HG02943 (cell line): ENCODE results near the gene MUC21.
"Not testable (repeated sequence)": the region's sequence is repeated elsewhere in the genome, so short reads cannot be mapped to it uniquely, and the experiment has no call there.

Source experiments
- ATAC-seq: cut with Tn5 transposase; IDR thresholded peaks from one replicate; pipeline ENCODE4 v1.9.1; 2021; ENCODE audit warnings: mild to moderate bottlenecking, low read depth, moderate library complexity; ENCODE audit not compliant: unreplicated experiment

MUC21 gene

GRCh38 chr6:30966154-30966553 lies 17.4 kb upstream of the MUC21 start:
- no peak for ATAC-seq

- ATAC-seq = not testable (repeated sequence)
These were observed 14.3 kb upstream of the MUC21 start for GRCh38 chr6:30969171-30969570.

DNA sequence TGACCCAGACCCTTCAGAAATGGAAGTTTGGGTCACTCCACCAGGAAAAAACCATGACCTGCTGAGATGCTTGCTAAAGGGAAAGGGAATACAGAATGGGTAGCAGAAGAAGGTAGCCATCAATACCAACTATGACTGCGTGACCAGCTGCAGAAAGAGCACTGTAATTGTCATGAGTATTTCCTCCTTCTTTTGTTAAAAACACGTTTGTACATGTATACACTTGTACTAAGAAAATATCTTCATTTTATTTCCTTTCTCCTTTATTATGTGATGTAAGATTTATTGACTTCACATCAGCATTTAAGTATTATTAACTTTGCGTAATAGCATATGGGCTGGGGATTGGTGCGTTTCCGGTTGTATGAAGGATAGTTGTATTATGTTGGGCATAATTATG lies 12.6 kb upstream of the MUC21 start:
- no peak for ATAC-seq

- ATAC-seq = no peak
These were observed 10.7 kb upstream of the MUC21 start for GRCh38 chr6:30972816-30973215.

DNA sequence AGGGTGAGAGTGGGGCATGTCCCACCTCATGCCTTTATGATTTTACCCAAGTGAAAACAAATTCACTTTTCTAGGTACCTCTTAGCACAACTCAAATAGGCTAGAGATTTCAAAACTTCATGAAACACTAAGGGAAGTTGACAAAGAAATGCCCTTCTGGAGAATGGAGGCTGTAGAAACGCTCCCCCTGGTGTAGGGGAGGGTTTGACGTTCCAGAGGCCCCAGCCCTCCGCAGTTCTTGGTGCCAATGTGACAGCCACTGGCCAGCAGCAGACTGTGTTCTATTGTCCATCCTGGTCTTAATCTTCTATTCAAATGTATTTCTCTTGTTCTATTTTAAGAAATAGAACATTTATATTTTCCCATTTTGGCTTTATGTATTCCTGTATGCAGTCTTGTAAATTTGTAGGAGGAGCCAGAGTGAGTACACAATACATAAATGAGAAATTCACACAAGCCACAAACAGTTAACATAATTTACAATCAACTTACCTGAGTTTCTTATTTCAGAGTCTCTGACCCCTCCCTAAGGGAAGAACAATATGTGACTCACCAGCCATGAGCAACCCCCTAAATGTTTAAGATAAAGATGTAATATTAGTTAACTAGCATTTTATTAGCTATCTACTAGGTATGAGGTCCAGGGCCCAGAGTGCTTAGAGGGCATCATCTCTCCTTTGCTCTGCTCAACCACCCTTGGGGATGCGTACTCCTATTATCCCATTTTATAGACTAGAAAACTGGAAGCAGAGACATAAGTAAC lies 8.8 kb upstream of the MUC21 start:
- ATAC-seq = no peak

GRCh38 chr6:30979141-30979540 lies 4.4 kb upstream of the MUC21 start:
- ATAC-seq = no peak

DNA sequence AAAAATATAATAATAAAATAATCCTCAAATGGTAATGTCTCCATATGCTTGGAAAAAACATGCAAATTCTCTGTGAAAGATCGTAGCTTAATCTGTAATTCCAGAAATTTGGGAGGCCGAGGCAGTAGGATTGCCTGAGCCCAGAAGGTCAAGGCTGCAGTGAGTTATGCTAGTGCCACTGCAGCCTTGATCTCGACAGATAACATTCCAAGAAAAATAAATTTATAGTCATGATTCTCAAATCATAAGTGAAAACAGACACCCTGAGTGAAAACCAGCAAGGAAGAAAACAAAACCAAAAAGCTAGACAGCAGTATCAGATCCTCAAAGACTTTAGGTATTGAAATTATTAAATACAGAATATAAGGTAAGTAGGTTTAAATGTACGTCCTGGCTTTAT lies 3.8 kb upstream of the MUC21 start:
- ATAC-seq = no peak

- ATAC-seq = no peak
These were observed 1.4 kb upstream of the MUC21 start for GRCh38 chr6:30981942-30982772.

GRCh38 chr6:30985490-30985889 lies 2.0 kb downstream of the MUC21 start:
- no peak for ATAC-seq

GRCh38 chr6:30987304-30987703 lies 3.8 kb downstream of the MUC21 start:
- ATAC-seq = no peak

GRCh38 chr6:30988209-30988825 lies 4.8 kb downstream of the MUC21 start:
- no peak for ATAC-seq

DNA sequence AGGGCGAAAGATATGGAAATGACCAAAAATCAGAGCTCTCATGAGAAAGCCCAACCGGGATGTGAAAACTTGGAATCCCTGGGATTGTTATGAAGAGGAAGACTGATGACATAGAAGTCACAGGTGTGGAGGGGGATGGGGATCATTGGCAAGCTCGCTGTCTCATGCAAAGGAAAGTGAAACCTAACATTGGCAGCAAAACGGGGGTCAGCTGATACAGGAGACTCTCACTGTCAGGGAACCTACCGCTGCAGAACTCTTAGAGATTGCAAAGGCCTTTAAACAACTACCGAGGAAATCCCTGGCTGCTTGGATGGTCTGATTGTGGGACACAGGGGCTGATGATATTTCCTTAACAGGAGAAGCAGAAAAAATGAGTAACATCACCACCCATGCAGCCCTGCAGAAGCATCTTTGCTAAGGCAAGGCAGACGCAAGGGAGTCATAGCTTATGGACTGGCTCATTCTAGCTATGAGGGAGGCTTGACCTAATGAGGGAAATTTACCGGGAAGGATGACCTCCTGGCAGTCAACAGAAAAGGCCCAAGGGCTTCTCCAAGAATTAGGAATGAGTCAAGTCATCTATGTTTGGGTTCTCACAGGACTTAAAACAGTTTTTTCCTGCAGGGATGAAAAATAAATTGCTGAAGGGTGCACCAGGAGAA lies 7.0 kb downstream of the MUC21 start:
- ATAC-seq = no peak

GRCh38 chr6:30991891-30992290 lies 8.4 kb downstream of the MUC21 start:
- no peak for ATAC-seq

DNA sequence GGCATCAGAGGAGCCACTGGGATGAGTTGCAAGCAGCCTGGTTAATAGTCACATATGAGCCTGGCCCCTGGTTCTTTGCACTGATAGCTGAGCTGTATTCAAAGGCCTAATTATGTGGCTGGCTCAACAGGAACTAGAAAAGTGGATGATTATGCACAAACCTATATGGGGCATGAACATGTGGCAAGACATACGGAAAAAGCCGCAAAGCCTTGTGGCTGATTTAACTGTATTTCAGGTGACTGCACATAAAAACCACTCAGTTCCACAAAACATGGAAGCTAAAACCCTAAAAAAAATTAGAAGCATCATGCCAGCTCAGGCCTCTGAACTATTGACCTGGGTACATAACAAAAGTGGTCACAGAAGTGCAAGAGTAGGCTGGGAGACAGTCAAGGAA lies 13.8 kb downstream of the MUC21 start:
- ATAC-seq = no peak

DNA sequence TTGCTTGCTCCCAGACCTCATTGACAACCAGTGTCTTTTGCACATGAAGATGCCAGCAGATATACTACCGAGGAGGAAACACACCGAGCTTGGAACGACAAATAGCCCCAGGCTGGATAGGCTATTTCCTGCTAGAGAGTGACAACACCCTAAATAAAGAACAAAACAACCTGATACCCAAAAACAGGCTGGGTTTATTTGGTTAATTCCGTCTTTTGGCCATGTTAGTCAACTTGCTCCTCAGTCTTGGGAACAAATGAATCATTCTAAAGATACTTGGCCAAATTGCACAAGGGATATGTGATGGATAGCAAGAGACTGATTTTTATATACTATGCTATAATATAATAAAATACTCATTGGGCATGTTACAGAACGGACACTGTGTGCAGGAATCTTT lies 15.3 kb downstream of the MUC21 start:
- ATAC-seq = no peak

DNA sequence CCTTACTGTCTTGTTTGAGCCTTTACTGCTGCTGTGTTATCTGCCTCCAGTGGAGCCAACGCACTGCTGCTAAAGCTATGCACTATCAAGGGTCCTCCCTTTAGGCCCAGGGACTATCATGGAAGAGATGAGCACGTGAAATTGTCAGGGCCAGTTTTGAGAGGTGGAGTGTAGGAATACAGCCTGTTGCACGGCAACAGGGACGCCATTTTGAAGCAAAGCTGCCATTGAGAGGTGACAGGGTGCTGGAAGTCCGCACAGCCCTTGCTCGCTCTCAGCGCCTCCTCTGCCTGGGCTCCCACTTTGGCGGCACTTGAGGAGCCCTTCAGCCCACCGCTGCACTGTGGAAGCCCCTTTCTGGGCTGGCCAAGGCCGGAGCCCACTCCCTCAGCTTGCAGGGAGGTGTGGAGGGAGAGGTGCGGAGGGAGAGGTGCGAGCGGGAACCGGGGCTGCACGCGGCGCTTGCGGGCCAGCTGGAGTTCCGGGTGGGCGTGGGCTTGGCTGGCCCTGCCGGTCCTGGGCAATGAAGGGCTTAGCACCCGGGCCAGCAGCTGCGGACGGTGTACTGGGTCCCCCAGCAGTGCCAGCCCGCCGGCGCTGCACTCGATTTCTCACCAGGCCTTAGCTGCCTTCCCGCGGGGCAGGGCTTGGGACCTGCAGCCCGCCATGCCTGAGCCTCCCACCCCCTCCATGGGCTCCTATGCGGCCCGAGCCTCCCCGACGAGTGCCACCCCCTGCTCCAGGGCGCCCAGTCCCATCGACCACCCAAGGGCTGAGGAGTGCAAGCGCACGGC lies 16.7 kb downstream of the MUC21 start:
- ATAC-seq = not testable (repeated sequence)

DNA sequence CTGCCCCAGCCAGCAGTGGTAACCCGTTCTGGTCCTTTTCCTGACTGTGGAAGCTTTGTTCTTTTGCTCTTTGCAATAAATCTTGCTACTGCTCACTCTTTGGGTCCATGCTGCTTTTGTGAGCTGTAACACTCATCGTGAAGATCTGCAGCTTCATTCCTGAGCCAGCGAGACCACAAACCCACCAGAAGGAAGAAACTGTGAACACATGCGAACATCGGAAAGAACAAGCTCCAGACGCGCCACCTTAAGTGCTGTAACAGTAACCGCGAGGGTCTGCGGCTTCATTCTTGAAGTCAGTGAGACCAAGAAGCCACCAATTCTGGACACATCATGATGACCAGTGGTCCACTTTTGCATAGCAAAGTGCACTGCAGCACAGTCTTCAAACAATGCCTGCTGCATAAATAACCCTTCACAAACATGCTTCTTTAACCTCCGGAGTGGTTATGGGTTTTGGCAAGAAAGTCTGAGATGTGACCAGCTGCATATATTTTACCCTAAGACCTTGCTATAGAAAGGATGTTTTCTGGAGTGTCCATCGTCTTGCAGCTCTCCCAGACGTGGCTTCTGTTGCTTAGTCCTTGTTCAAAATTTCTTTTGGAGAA lies 17.9 kb downstream of the MUC21 start:
- no peak for ATAC-seq

DNA sequence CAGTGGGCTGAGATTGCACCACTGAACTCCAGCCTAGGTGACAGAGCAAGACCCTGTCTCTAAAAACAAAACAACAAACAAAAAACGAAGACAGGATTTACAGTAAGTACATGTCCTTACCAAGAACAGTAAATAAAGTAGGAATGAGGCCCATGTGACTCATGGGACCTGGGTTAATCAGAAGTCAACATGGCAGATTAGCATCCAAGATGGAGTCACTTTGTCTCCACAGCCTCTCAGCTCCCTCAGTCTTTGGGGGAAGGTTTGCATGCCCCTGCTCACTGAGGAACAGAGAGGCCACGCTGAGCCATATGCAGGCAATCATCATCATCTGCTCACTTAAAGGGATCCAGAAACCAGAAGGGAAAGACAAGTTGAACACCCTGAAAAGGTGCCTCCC lies 19.0 kb downstream of the MUC21 start:
- ATAC-seq = no peak

GRCh38 chr6:31004794-31005193 lies 21.3 kb downstream of the MUC21 start:
- ATAC-seq = no peak
